RWPE1 (cell line): ENCODE results near the gene GAST.
A peak's percentile ranks its signal among the peaks of the same experiment; 100 is the strongest.

Experiments used
- CTCF ChIA-PET: fragments of 350-600 bp; sonication (Branson Sonifier 250); formaldehyde crosslinking; extraction: SDS; loops from one replicate; lab custom pipeline; 2021; lab: Yijun Ruan, JAX
- POLR2A ChIA-PET: fragments of 400-600 bp; formaldehyde crosslinking; extraction: SDS; loops from one replicate; lab custom pipeline; 2020; ENCODE audit warnings: antibody characterized with exemption; ENCODE audit not compliant: low non-redundant PET; lab: Yijun Ruan, JAX
- DNase-seq: peaks from one replicate; pipeline ENCODE4 v3.0.0; 2012; ENCODE audit warnings: low spot score
- H3K27ac ChIP-seq: fragments of 450-650 bp; 2 replicates; pipeline ENCODE4 v1.5.1; 2017
- CTCF ChIP-seq: fragments of 450-650 bp; conservative IDR thresholded peaks from 2 replicates; pipeline ENCODE4 v1.5.1; 2017; ENCODE audit warnings: low read depth, mild to moderate bottlenecking

GAST gene

GRCh38 chr17:41688641-41689496 is 23.3 kb upstream of the GAST start, which contains the start of gene EIF1:
Gene EIF1, plus strand, starts transcription at chr17:41688885. Its CDS starts 154 bp downstream, at chr17:41689039.
- H3K27ac ChIP-seq = peak within 1 kb of the TSS; percentile 99
- no peak for TF ChIP-seq CTCF
- ChIA-PET CTCF (interaction anchor here (0.6 to 1.5 kb wide), 6 partner anchors 10 to 407 kb away, joined by 3 to 10 read pairs (median 3); partner anchors contain the start of gene KRT15), POLR2A (interaction anchor here (0.6 to 2.3 kb wide), 12 partner anchors 9 to 1960 kb away, joined by 3 to 24 read pairs (median 3); no protein-coding TSS in a partner anchor)
- DNase-seq = peak; percentile 97

- H3K27ac ChIP-seq = peak overlapping the region; percentile 99
- peak; percentile 59 for TF ChIP-seq CTCF
- ChIA-PET POLR2A (interaction anchor here (0.6 to 2.3 kb wide), 6 partner anchors 11 to 1959 kb away, joined by 3 to 24 read pairs (median 6); no protein-coding TSS in a partner anchor), CTCF (interaction anchor here (0.7 kb wide), 2 partner anchors 107 to 340 kb away, joined by 3 to 4 read pairs; no protein-coding TSS in a partner anchor)
- DNase-seq = no peak
Observed at GRCh38 chr17:41689497-41690299, 22.4 kb upstream of the GAST start.

- no peak for TF ChIP-seq CTCF
- POLR2A ChIA-PET = no interaction called here
- no peak overlapping the region; the same call in 1 of the 2 replicates for H3K27ac ChIP-seq
- DNase-seq = no peak
- CTCF ChIA-PET = interaction anchor here (0.7 kb wide), 1 partner anchor 106 kb away, joined by 4 read pairs; no protein-coding TSS in a partner anchor
Observed at GRCh38 chr17:41690497-41690896, 21.6 kb upstream of the GAST start.

GRCh38 chr17:41691031-41691777 is 20.9 kb upstream of the GAST start:
- POLR2A ChIA-PET = interaction anchor here (1.3 kb wide), 1 partner anchor 12 kb away, joined by 5 read pairs; no protein-coding TSS in a partner anchor
- H3K27ac ChIP-seq = peak overlapping the region; percentile 66
- no peak for TF ChIP-seq CTCF
- no peak for DNase-seq
- CTCF ChIA-PET = interaction anchor here (0.7 kb wide), 1 partner anchor 886 kb away, joined by 4 read pairs; no protein-coding TSS in a partner anchor

- H3K27ac ChIP-seq = peak overlapping the region; percentile 64
- no peak for DNase-seq
- ChIA-PET CTCF (interaction anchor here (0.6 kb wide), 2 partner anchors 25 to 354 kb away, joined by 3 to 6 read pairs; no protein-coding TSS in a partner anchor), POLR2A (no interaction called here)
- no peak for TF ChIP-seq CTCF
Observed at GRCh38 chr17:41692722-41693521, 19.2 kb upstream of the GAST start.
